H1 (cell line): ENCODE measurements around the gene MICA.

Experiments used
- CBX5 ChIP-seq: fragments of 300-800, 300-1000 bp; sonication (generic); IDR thresholded peaks from 2 replicates; pipeline ENCODE4 v1.7.1; 2016; ENCODE audit warnings: antibody characterized with exemption, low read length, low read depth
- CEBPB ChIP-seq: IDR thresholded peaks from 2 replicates; pipeline ENCODE4 v1.6.1; 2012; ENCODE audit warnings: low read depth, low read length
- CHD2 ChIP-seq: IDR thresholded peaks from 2 replicates; pipeline ENCODE4 v1.6.1; 2012; ENCODE audit warnings: low read length, improper control_type of control experiment
- CREB1 ChIP-seq: IDR thresholded peaks from 2 replicates; pipeline ENCODE4 v1.6.1; 2012; ENCODE audit warnings: inconsistent platforms
- CTCF ChIP-seq, 3 experiments: IDR thresholded peaks; 1 replicate in 2 of 3; 2 replicates in 1 of 3; pipeline versions ENCODE4 v1.5.1 to v1.6.1; 2011; ENCODE audit warnings: low read length in 3 of 3, mild to moderate bottlenecking in 3 of 3, inconsistent platforms in 2 of 3, low read depth in 1 of 3, moderate library complexity in 1 of 3; ENCODE audit not compliant: insufficient read depth in 1 of 3; ENCODE audit errors: control extremely low read depth in 1 of 3
- EGR1 ChIP-seq: IDR thresholded peaks from 2 replicates; pipeline ENCODE4 v1.6.1; 2011; ENCODE audit warnings: low read depth, low read length, borderline replicate concordance
- HDAC2 ChIP-seq, 2 experiments: fragments of 300-600 bp in 1 of 2; sonication (generic) in 1 of 2; IDR thresholded peaks; 2 replicates each; pipeline ENCODE4 v1.6.1; 2011 to 2012; ENCODE audit warnings: low read depth in 2 of 2, low read length in 2 of 2, mild to moderate bottlenecking in 2 of 2, moderate library complexity in 2 of 2, borderline replicate concordance in 1 of 2, inconsistent platforms in 1 of 2
- MAFK ChIP-seq: IDR thresholded peaks from 2 replicates; pipeline ENCODE4 v1.6.1; 2012; ENCODE audit warnings: low read depth, mild to moderate bottlenecking, improper control_type of control experiment, low read length
- NRF1 ChIP-seq: IDR thresholded peaks from 2 replicates; pipeline ENCODE4 v1.6.1; 2011; ENCODE audit warnings: mild to moderate bottlenecking, low read depth, low read length, improper control_type of control experiment
- POLR2A ChIP-seq, 2 experiments: IDR thresholded peaks; 1 replicate in 1 of 2; 2 replicates in 1 of 2; pipeline ENCODE4 v1.6.1; 2011; ENCODE audit warnings: low read depth in 2 of 2, low read length in 2 of 2, mild to moderate bottlenecking in 2 of 2; ENCODE audit errors: control extremely low read depth in 1 of 2
- SP2 ChIP-seq: IDR thresholded peaks from 2 replicates; pipeline ENCODE4 v1.6.1; 2012; ENCODE audit warnings: mild to moderate bottlenecking, low read length, inconsistent platforms
- SP4 ChIP-seq: IDR thresholded peaks from 2 replicates; pipeline ENCODE4 v1.6.1; 2012; ENCODE audit warnings: low read length, inconsistent platforms
- USF2 ChIP-seq: IDR thresholded peaks from 2 replicates; pipeline ENCODE4 v1.6.1; 2011; ENCODE audit warnings: low read length, improper control_type of control experiment
- ZNF274 ChIP-seq: IDR thresholded peaks from 2 replicates; pipeline ENCODE4 v1.7.0; 2012; ENCODE audit warnings: low read length, borderline replicate concordance; ENCODE audit errors: extremely low read depth

DNA sequence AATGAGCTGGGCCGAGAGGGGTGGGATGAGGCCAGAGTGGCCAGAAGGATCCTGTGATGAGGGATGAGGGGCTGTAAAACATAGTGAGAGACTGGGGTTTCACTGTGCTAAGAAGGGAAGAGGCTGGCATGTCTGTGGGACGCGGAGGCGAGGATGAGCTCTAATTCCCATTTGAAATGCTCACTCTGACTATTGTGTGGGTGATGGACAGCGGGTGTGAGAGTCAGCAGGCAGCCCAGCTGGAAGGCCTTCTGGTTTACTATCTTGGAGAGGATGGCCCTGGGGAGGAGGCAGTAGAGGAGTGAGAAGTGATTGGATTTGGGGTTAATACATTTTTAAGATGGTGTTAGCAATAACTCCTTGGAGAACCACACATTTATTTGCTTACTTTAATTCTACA, 9.5 kb upstream of the MICA start:
- TF ChIP-seq CHD2 (no peak), USF2 (no peak), CTCF (IDR thresholded peaks at IDR 0.05; ENCODE audit: control extremely low read depth in 1 of 3, insufficient read depth in 1 of 3, low read depth in 1 of 3, low read length in 3 of 3) (no peak), ZNF274 (no peak), CEBPB (no peak), EGR1 (no peak), POLR2A (IDR thresholded peaks at IDR 0.05; ENCODE audit: control extremely low read depth in 1 of 2, low read depth in 2 of 2, low read length in 2 of 2) (no peak), HDAC2 (IDR thresholded peaks at IDR 0.05; ENCODE audit: borderline replicate concordance in 1 of 2, low read depth in 2 of 2, low read length in 2 of 2) (no peak), SP4 (no peak), CREB1 (no peak), CBX5 (no peak), SP2 (no peak), NRF1 (no peak), MAFK (no peak)
